HG02840 (cell line): Measurements from ENCODE around the gene LRRC15.

ENCODE experiments used
- ATAC-seq: cut with Tn5 transposase; IDR thresholded peaks from one replicate; pipeline ENCODE4 v1.9.1; 2021; ENCODE audit warnings: mild to moderate bottlenecking, moderate library complexity, moderate number of reproducible peaks; ENCODE audit not compliant: unreplicated experiment, low FRiP score

Gene LRRC15

GRCh38 chr3:194386648-194387047, 17.1 kb upstream of the LRRC15 start:
- no peak for ATAC-seq

- no peak for ATAC-seq
Measured at GRCh38 chr3:194386066-194386465, 16.5 kb upstream of the LRRC15 start.

GRCh38 chr3:194384569-194385001, 15.0 kb upstream of the LRRC15 start:
- no peak for ATAC-seq

- ATAC-seq = no peak
Measured at GRCh38 chr3:194384156-194384555, 14.6 kb upstream of the LRRC15 start.

GRCh38 chr3:194383276-194383940, 13.9 kb upstream of the LRRC15 start:
- no peak for ATAC-seq

GRCh38 chr3:194382892-194383223, 13.3 kb upstream of the LRRC15 start:
- ATAC-seq = no peak

GRCh38 chr3:194382196-194382891, 12.8 kb upstream of the LRRC15 start:
- ATAC-seq = no peak

GRCh38 chr3:194381460-194381875, 11.9 kb upstream of the LRRC15 start:
- ATAC-seq = no peak

- no peak for ATAC-seq
Measured at GRCh38 chr3:194380326-194380725, 10.8 kb upstream of the LRRC15 start.

GRCh38 chr3:194379651-194380050, 10.1 kb upstream of the LRRC15 start:
- ATAC-seq = no peak

GRCh38 chr3:194379231-194379630, 9.7 kb upstream of the LRRC15 start:
- no peak for ATAC-seq

GRCh38 chr3:194377708-194378107, 8.2 kb upstream of the LRRC15 start:
- ATAC-seq = no peak

- no peak for ATAC-seq
Measured at GRCh38 chr3:194376241-194376560, 6.7 kb upstream of the LRRC15 start.

- no peak for ATAC-seq
Measured at GRCh38 chr3:194375473-194376240, 6.1 kb upstream of the LRRC15 start.

GRCh38 chr3:194374935-194375334, 5.4 kb upstream of the LRRC15 start:
- no peak for ATAC-seq

- no peak for ATAC-seq
Measured at GRCh38 chr3:194373899-194374298, 4.4 kb upstream of the LRRC15 start.

- ATAC-seq = no peak
Measured at GRCh38 chr3:194373028-194373427, 3.5 kb upstream of the LRRC15 start.

- no peak for ATAC-seq
Measured at GRCh38 chr3:194370753-194371152, 1.2 kb upstream of the LRRC15 start.

GRCh38 chr3:194368918-194369317, 625 bp downstream of the LRRC15 start:
- ATAC-seq = no peak

- ATAC-seq = no peak
Measured at GRCh38 chr3:194367992-194368841, 1.3 kb downstream of the LRRC15 start.

GRCh38 chr3:194365978-194366490, 3.5 kb downstream of the LRRC15 start:
- no peak for ATAC-seq
